ENCODE measurements around the gene CAMTA1. TPM values are rescaled to one million over a fixed set of nuclear protein-coding genes. Genes with fewer than 3 reads are reported as not detected.

CAMTA1 gene
- total and polyA plus RNA-seq, 4 donors: 18.0 to 93.5 (median 35.8) TPM

DNA sequence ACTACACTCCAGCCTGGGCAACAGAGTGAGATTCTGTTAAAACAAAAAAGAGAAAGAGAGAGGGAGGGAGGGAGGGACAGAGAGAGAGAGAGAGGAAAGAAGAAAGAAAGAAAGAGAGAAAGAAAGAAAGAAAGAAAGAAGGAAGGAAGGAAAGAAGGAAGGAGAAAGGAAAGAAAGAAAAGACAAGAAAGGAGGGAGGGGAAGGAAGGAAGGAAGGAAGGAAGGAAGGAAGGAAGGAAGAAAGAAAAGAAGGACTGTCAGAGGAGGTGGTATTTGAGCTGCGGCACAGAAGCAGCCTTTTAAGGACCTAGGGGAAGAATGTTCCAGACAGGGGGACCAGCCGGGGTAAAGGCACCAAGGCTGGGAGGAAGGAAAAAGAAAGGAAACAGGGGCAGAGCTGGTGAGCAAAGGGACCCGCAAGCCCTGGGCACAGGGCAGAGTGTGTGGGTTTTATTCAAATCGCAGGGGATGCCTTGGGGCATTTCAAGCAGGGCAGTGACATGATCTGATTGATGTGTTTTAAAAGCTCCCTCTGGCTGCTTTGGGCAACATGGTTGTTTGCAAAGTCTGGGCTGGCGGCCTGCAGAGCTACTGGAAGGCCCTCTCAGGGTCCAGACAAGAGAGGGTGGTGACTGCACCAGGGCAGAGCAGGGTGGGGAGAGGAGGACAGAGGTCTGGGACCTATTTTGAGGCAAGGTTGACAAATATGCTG is 808.9 kb downstream of the CAMTA1 start:
- no peaks in the 10 kb centered on the region for H3K9me3 ChIP-seq (ENCODE audit: control insufficient read depth in 4 of 4, low read length in 3 of 4)
- no peak overlapping the region for H3K27ac ChIP-seq (ENCODE audit: low read depth in 1 of 2, low read length in 2 of 2)
- H3K4me1 ChIP-seq (ENCODE audit: control insufficient read depth in 4 of 4, insufficient read depth in 4 of 4, low read length in 3 of 4): no peaks in the 10 kb centered on the region
- 83% methylated on average over 5 of the region's 5 CpGs for WGBS
- H3K4me3 ChIP-seq (ENCODE audit: low read depth in 1 of 3, low read length in 3 of 3): no peak overlapping the region
- TF ChIP-seq RXRA (IDR thresholded peaks at IDR 0.05): no peak
- TF ChIP-seq, protein P1, sequence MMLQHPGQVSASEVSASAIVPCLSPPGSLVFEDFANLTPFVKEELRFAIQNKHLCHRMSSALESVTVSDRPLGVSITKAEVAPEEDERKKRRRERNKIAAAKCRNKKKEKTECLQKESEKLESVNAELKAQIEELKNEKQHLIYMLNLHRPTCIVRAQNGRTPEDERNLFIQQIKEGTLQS (IDR thresholded peaks at IDR 0.05): no peak
- no peak for TF ChIP-seq EGR1 (IDR thresholded peaks at IDR 0.05; ENCODE audit: low read depth in 2 of 2)
- TF ChIP-seq GABPA (IDR thresholded peaks at IDR 0.05 in 1 of 2, conservative IDR thresholded peaks at IDR 0.05 in 1 of 2): no peak
- TF ChIP-seq YY1 (IDR thresholded peaks at IDR 0.05): no peak
- H3K9ac ChIP-seq (ENCODE audit: low read depth in 1 of 2, low read length in 2 of 2): no peak overlapping the region
- DNase-seq (ENCODE audit: low spot score): no peak
- H3K36me3 ChIP-seq (ENCODE audit: control insufficient read depth in 4 of 4, insufficient read depth in 3 of 4, low read depth in 1 of 4, low read length in 3 of 4): no peaks in the 10 kb centered on the region
- no peaks in the 10 kb centered on the region for H3K27me3 ChIP-seq (ENCODE audit: control insufficient read depth in 4 of 4, insufficient read depth in 4 of 4, low read length in 3 of 4)

DNA sequence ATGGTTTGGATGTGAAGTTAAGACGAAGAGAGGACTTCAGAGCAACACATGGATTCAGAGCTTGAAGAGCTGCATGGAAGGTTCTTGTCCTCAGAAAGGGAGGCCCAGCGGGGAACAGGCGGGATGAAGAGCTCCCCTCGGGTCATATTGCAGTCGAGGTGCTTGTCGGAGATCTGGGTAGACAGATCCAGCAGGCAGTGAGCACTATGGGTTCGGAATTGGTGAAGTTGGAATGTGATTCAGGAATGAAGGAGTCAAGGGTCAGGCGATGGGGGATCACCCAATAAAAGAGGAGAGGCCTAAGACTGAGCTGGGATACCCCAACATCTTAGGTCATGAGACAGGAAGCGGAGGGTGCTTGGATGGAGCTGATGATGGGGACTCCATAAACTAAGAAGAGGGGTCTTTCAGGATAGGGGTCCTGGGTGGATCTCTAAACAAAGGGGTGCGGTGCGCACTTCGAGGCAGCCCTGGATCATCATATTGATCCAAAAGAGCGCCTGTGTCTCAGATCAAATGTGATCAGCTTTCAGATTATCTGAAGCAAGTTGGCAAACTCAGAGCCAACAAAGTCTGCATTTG is 809.6 kb downstream of the CAMTA1 start:
- DNase-seq (ENCODE audit: low spot score): no peak

More for the DNA sequence above, 809.6 kb downstream of the CAMTA1 start:
- Histone ChIP-seq H3K9me3 (ENCODE audit: control insufficient read depth in 4 of 4, low read length in 3 of 4) (no peaks in the 10 kb centered on the region), H3K9ac (ENCODE audit: low read depth in 1 of 2, low read length in 2 of 2) (no peak overlapping the region), H3K4me1 (ENCODE audit: control insufficient read depth in 4 of 4, insufficient read depth in 4 of 4, low read length in 3 of 4) (no peaks in the 10 kb centered on the region), H3K36me3 (ENCODE audit: control insufficient read depth in 4 of 4, insufficient read depth in 3 of 4, low read depth in 1 of 4, low read length in 3 of 4) (no peaks in the 10 kb centered on the region), H3K4me3 (ENCODE audit: low read depth in 1 of 3, low read length in 3 of 3) (no peak overlapping the region), H3K27me3 (ENCODE audit: control insufficient read depth in 4 of 4, insufficient read depth in 4 of 4, low read length in 3 of 4) (no peaks in the 10 kb centered on the region), H3K27ac (ENCODE audit: low read depth in 1 of 2, low read length in 2 of 2) (no peak overlapping the region)
- WGBS: 91% methylated on average over 13 of the region's 13 CpGs
- no peak for TF ChIP-seq FOXA2 (IDR thresholded peaks at IDR 0.05)
- TF ChIP-seq, protein P2, sequence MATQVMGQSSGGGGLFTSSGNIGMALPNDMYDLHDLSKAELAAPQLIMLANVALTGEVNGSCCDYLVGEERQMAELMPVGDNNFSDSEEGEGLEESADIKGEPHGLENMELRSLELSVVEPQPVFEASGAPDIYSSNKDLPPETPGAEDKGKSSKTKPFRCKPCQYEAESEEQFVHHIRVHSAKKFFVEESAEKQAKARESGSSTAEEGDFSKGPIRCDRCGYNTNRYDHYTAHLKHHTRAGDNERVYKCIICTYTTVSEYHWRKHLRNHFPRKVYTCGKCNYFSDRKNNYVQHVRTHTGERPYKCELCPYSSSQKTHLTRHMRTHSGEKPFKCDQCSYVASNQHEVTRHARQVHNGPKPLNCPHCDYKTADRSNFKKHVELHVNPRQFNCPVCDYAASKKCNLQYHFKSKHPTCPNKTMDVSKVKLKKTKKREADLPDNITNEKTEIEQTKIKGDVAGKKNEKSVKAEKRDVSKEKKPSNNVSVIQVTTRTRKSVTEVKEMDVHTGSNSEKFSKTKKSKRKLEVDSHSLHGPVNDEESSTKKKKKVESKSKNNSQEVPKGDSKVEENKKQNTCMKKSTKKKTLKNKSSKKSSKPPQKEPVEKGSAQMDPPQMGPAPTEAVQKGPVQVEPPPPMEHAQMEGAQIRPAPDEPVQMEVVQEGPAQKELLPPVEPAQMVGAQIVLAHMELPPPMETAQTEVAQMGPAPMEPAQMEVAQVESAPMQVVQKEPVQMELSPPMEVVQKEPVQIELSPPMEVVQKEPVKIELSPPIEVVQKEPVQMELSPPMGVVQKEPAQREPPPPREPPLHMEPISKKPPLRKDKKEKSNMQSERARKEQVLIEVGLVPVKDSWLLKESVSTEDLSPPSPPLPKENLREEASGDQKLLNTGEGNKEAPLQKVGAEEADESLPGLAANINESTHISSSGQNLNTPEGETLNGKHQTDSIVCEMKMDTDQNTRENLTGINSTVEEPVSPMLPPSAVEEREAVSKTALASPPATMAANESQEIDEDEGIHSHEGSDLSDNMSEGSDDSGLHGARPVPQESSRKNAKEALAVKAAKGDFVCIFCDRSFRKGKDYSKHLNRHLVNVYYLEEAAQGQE (IDR thresholded peaks at IDR 0.05): no peak
- TF ChIP-seq, protein P3, sequence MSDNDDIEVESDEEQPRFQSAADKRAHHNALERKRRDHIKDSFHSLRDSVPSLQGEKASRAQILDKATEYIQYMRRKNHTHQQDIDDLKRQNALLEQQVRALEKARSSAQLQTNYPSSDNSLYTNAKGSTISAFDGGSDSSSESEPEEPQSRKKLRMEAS (IDR thresholded peaks at IDR 0.05): no peak
- TF ChIP-seq HNF4A (conservative IDR thresholded peaks at IDR 0.05): no peak
- TF ChIP-seq, protein P4, sequence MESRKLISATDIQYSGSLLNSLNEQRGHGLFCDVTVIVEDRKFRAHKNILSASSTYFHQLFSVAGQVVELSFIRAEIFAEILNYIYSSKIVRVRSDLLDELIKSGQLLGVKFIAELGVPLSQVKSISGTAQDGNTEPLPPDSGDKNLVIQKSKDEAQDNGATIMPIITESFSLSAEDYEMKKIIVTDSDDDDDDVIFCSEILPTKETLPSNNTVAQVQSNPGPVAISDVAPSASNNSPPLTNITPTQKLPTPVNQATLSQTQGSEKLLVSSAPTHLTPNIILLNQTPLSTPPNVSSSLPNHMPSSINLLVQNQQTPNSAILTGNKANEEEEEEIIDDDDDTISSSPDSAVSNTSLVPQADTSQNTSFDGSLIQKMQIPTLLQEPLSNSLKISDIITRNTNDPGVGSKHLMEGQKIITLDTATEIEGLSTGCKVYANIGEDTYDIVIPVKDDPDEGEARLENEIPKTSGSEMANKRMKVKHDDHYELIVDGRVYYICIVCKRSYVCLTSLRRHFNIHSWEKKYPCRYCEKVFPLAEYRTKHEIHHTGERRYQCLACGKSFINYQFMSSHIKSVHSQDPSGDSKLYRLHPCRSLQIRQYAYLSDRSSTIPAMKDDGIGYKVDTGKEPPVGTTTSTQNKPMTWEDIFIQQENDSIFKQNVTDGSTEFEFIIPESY (IDR thresholded peaks at IDR 0.05): no peak
- no peak for TF ChIP-seq NR2F2 (IDR thresholded peaks at IDR 0.05)
- TF ChIP-seq RXRA (IDR thresholded peaks at IDR 0.05): no peak
- TF ChIP-seq GABPA (IDR thresholded peaks at IDR 0.05 in 1 of 2, conservative IDR thresholded peaks at IDR 0.05 in 1 of 2): no peak
- no peak for TF ChIP-seq FOXA1 (IDR thresholded peaks at IDR 0.05)
- TF ChIP-seq, protein P1 (IDR thresholded peaks at IDR 0.05): no peak
- TF ChIP-seq, protein P5, sequence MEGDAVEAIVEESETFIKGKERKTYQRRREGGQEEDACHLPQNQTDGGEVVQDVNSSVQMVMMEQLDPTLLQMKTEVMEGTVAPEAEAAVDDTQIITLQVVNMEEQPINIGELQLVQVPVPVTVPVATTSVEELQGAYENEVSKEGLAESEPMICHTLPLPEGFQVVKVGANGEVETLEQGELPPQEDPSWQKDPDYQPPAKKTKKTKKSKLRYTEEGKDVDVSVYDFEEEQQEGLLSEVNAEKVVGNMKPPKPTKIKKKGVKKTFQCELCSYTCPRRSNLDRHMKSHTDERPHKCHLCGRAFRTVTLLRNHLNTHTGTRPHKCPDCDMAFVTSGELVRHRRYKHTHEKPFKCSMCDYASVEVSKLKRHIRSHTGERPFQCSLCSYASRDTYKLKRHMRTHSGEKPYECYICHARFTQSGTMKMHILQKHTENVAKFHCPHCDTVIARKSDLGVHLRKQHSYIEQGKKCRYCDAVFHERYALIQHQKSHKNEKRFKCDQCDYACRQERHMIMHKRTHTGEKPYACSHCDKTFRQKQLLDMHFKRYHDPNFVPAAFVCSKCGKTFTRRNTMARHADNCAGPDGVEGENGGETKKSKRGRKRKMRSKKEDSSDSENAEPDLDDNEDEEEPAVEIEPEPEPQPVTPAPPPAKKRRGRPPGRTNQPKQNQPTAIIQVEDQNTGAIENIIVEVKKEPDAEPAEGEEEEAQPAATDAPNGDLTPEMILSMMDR (IDR thresholded peaks at IDR 0.05; ENCODE audit: low read depth, low read length, missing input control): no peak
- TF ChIP-seq YY1 (IDR thresholded peaks at IDR 0.05): no peak
- no peak for TF ChIP-seq TAF1 (conservative IDR thresholded peaks at IDR 0.05)
- TF ChIP-seq EGR1 (IDR thresholded peaks at IDR 0.05; ENCODE audit: low read depth in 2 of 2): no peak
- TF ChIP-seq JUND (IDR thresholded peaks at IDR 0.05): no peak
- no peak for TF ChIP-seq HNF4G (IDR thresholded peaks at IDR 0.05)
- TF ChIP-seq SP1 (IDR thresholded peaks at IDR 0.05): no peak
- no peak for TF ChIP-seq RAD21 (IDR thresholded peaks at IDR 0.05)

Measured in liver (tissue), 9 donors.